Osteoblast (primary cell): ENCODE data around the gene LYRM9. TPM values are rescaled to one million over a fixed set of nuclear protein-coding genes. Genes with fewer than 3 reads are reported as not detected.
"Not testable (repeated sequence)": the region's sequence is repeated elsewhere in the genome, so short reads cannot be mapped to it uniquely, and the experiment has no call there.

ENCODE experiments used
- DNase-seq: peaks from one replicate; pipeline ENCODE4 v3.0.0; 2011; ENCODE audit warnings: low spot score, mixed read lengths; ENCODE audit not compliant: insufficient read length; ENCODE audit errors: missing footprints
- H2AFZ ChIP-seq: 2 replicates; pipeline ENCODE4 v1.6.0; 2011; ENCODE audit warnings: mild to moderate bottlenecking, low read length
- H3K27ac ChIP-seq: 2 replicates; pipeline ENCODE4 v1.5.1; 2011; ENCODE audit warnings: mild to moderate bottlenecking, low read depth, low read length, moderate library complexity
- H3K27me3 ChIP-seq: 2 replicates; pipeline ENCODE4 v1.6.0; 2012; ENCODE audit warnings: mild to moderate bottlenecking, control low read depth, inconsistent platforms, low read length, moderate library complexity; ENCODE audit not compliant: insufficient read depth
- H3K36me3 ChIP-seq: 2 replicates; pipeline ENCODE4 v1.5.1; 2011; ENCODE audit warnings: mild to moderate bottlenecking, low read length, control low read depth, moderate library complexity; ENCODE audit not compliant: insufficient read depth
- H3K4me1 ChIP-seq: 2 replicates; pipeline ENCODE4 v1.5.1; 2011; ENCODE audit warnings: mild to moderate bottlenecking, low read length, control low read depth, moderate library complexity; ENCODE audit not compliant: insufficient read depth
- H3K4me2 ChIP-seq: 2 replicates; pipeline ENCODE4 v1.6.0; 2011; ENCODE audit warnings: mild to moderate bottlenecking, low read length; ENCODE audit not compliant: insufficient read depth
- H3K4me3 ChIP-seq: fragments of 200-600 bp; sonication (generic); 3 replicates; pipeline ENCODE4 v1.5.1; 2012; ENCODE audit warnings: mild to moderate bottlenecking, low read length, inconsistent platforms; ENCODE audit not compliant: insufficient read depth
- H3K79me2 ChIP-seq: 2 replicates; pipeline ENCODE4 v1.6.0; 2012; ENCODE audit warnings: mild to moderate bottlenecking, low read length, control low read depth, inconsistent platforms; ENCODE audit not compliant: insufficient read depth
- H3K9me3 ChIP-seq: 2 replicates; pipeline ENCODE4 v1.5.1; 2011; ENCODE audit warnings: low read depth, low read length, control low read depth
- H4K20me1 ChIP-seq: 2 replicates; pipeline ENCODE4 v1.6.0; 2012; ENCODE audit warnings: mild to moderate bottlenecking, low read length, control low read depth; ENCODE audit not compliant: insufficient read depth
- total RNA-seq: library from RNA; depleted of rRNA; stranded (reverse); fragments of >200 nt; gene quantifications from 2 replicates; pipeline ENCODE4 v1.2.3, GENCODE V29; 2012
- TF ChIP-seq, protein P1 (sequence below): IDR thresholded peaks from 2 replicates; pipeline ENCODE4 v1.5.1; 2011; ENCODE audit warnings: mild to moderate bottlenecking, low read depth, low read length, moderate library complexity; ENCODE audit errors: extremely low read depth

LYRM9 gene
- total RNA-seq, 1 donor = 18.1 TPM

DNA sequence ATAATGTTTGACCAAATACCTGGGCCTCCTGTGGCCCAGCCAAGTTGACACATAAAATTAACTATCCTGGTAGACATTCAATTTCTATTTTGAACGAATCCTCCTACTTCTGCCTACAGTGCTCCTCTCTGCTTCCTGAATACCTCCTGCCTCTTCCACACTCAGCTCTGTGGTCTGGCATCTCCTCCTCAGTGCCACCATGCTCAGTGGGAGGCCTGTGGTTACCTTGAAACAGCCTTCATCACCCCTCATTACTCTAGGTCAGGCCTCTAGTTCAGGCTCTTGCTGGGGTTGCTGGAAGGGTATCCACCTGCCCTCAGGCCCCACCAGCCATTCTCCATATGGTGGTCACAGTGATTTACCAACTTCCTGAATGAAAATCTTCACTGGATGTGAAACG lies 5.1 kb downstream of the LYRM9 start:
- DNase-seq = no peak
- TF ChIP-seq, protein P1, sequence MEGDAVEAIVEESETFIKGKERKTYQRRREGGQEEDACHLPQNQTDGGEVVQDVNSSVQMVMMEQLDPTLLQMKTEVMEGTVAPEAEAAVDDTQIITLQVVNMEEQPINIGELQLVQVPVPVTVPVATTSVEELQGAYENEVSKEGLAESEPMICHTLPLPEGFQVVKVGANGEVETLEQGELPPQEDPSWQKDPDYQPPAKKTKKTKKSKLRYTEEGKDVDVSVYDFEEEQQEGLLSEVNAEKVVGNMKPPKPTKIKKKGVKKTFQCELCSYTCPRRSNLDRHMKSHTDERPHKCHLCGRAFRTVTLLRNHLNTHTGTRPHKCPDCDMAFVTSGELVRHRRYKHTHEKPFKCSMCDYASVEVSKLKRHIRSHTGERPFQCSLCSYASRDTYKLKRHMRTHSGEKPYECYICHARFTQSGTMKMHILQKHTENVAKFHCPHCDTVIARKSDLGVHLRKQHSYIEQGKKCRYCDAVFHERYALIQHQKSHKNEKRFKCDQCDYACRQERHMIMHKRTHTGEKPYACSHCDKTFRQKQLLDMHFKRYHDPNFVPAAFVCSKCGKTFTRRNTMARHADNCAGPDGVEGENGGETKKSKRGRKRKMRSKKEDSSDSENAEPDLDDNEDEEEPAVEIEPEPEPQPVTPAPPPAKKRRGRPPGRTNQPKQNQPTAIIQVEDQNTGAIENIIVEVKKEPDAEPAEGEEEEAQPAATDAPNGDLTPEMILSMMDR = no peak
- Histone ChIP-seq H2AFZ (no peak overlapping the region), H3K36me3 (no peaks in the 10 kb centered on the region), H3K9me3 (no peaks in the 10 kb centered on the region), H3K27me3 (no peaks in the 10 kb centered on the region), H3K4me2 (no peak overlapping the region), H3K4me3 (no peak overlapping the region), H3K79me2 (no peaks in the 10 kb centered on the region), H4K20me1 (peaks cover 5% of the 10 kb centered on the region), H3K27ac (no peak overlapping the region), H3K4me1 (peaks cover 4% of the 10 kb centered on the region)

DNA sequence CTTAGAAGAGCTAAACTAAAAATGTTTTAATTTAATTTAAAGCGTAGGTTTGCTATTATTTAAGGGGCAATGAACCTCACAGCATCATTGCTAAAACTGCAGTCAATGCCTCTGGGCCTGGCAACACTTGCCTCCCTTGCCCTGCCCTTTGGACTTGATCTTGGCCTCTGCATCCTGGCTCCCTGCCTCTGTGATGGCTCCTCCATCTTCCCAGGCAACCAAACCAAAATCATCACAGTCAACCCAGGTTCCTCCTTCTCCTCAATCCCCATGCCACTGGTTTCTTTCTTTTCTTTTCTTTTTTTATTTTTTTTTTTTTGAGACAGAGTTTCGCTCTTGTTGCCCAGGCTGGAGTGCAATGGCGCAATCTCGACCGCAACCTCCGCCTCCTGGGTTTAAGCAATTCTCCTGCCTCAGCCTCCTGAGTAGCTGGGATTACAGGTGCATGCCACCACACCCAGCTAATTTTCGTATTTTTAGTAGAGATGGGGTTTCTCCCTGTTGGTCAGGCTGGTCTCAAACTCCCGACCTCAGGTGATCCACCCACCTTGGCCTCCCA lies 6.7 kb downstream of the LYRM9 start:
- DNase-seq, H3K4me2 ChIP-seq, H3K36me3 ChIP-seq: not testable (repeated sequence)

DNA sequence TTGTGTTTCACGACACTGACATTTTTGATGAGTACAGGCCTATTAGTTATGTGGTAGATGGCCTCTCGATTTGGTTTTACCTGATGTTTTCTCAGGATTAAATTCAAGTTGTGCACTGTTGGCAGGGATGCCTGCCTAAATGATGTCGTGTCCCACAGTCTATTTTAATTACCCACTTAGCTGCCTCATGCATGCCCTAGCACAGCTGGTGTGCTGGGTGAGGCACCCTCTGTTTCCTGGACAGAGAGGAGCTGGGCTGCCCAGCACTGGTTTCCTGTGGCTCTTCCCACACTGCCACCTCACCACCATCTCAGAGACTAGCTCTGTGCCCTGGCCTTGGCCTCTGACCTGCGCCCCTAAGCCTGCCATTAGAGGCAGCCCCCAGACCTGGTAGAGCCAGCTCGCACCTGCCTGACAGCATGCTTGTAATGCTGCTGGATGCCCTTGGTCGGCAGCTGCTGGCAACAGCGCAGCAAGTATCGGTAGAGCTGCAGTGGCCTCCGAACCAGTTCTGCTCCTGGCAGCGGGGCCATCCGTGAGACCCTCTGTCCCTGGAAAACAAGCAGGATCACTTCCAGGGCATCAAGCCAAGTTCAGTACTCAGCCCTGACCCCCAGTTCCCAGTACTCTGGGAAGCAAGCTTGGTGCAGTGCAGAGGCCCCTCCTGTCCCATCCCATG lies 10.9 kb downstream of the LYRM9 start:
- H3K27ac ChIP-seq = no peak overlapping the region
- no peaks in the 10 kb centered on the region for H3K79me2 ChIP-seq
- DNase-seq = no peak

More for the DNA sequence above, 6.7 kb downstream of the LYRM9 start:
- H3K27me3 ChIP-seq, H3K4me1 ChIP-seq, H2AFZ ChIP-seq, H3K9me3 ChIP-seq, H3K27ac ChIP-seq, H3K4me3 ChIP-seq, H4K20me1 ChIP-seq, H3K79me2 ChIP-seq: not testable (repeated sequence)

DNA sequence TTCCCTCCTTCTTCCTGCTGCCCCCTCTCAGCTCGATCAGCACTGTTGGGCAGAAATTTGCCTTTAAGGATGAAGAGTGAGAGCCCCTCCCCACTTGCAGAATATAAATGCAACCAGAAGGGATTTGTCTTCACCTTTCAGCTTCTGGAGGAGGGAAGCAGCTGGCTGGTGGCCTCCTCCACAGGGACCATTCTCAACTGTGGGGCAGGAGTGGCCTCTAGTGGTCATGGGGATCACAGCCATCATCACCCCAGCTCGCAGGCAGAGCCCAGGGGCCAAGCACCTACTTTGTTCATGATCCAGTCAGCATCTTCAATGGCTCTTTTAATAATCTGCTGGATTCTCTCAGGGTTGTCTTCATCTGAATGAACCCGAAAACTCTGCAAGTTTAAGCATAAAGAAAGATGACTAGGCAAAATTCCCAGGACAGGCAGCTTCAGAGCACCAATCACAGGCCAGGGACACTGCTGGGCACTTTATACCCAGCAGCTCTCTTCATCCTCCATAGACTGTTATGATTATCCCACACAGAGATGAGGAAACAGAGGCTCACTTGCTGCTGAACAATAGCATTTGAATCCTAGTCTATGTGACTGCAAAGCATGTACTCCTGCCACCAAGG lies 13.1 kb downstream of the LYRM9 start:
- Histone ChIP-seq H4K20me1 (peaks cover 8% of the 10 kb centered on the region), H3K27me3 (no peaks in the 10 kb centered on the region), H3K9me3 (no peaks in the 10 kb centered on the region), H3K27ac (no peak overlapping the region), H3K4me2 (no peak overlapping the region), H3K79me2 (no peaks in the 10 kb centered on the region), H2AFZ (no peak overlapping the region), H3K4me3 (no peak overlapping the region), H3K36me3 (no peaks in the 10 kb centered on the region), H3K4me1 (no peaks in the 10 kb centered on the region)
- TF ChIP-seq, protein P1 = peak; percentile 86
- peak; percentile 90 for DNase-seq

More for the DNA sequence above, 10.9 kb downstream of the LYRM9 start:
- Histone ChIP-seq H3K36me3 (no peaks in the 10 kb centered on the region), H3K4me3 (no peak overlapping the region), H3K9me3 (no peaks in the 10 kb centered on the region), H3K4me2 (no peak overlapping the region), H3K4me1 (no peaks in the 10 kb centered on the region), H4K20me1 (peaks cover 8% of the 10 kb centered on the region), H3K27me3 (no peaks in the 10 kb centered on the region), H2AFZ (no peak overlapping the region)
- TF ChIP-seq, protein P1 = no peak
